Stimulated activated effector memory CD8-positive, alpha-beta T cell treated with anti-CD3 and anti-CD28 coated beads, Interleukin-12 subunit alpha, Interleukin-12 subunit beta, amount 100 ng/mL, for 72 hours (primary cell): ENCODE measurements around the gene TMEM238.

ENCODE experiments used
- ATAC-seq: fragments of 150-1000 bp; cut with Tn5 transposase; 2 replicates; pipeline ENCODE4 v1.10.0; 2021
- DNase-seq, 2 donors: peaks; one replicate each; pipeline ENCODE4 v3.0.0; 2021 to 2022; ENCODE audit warnings: low spot score in 2 of 2
- H3K27ac Mint-ChIP-seq: one replicate; pipeline ENCODE4 v1.8.0; 2022; ENCODE audit warnings: mild to moderate bottlenecking, mixed read lengths
- H3K36me3 Mint-ChIP-seq: one replicate; pipeline ENCODE4 v1.8.0; 2022; ENCODE audit warnings: mild to moderate bottlenecking, mixed read lengths
- H3K4me1 Mint-ChIP-seq: one replicate; pipeline ENCODE4 v1.8.0; 2022; ENCODE audit warnings: mixed read lengths
- H3K4me3 Mint-ChIP-seq: one replicate; pipeline ENCODE4 v1.8.0; 2022; ENCODE audit warnings: mild to moderate bottlenecking, mixed read lengths
- H3K9me3 Mint-ChIP-seq: one replicate; pipeline ENCODE4 v1.8.0; 2022; ENCODE audit warnings: mixed read lengths

The TMEM238 gene

DNA sequence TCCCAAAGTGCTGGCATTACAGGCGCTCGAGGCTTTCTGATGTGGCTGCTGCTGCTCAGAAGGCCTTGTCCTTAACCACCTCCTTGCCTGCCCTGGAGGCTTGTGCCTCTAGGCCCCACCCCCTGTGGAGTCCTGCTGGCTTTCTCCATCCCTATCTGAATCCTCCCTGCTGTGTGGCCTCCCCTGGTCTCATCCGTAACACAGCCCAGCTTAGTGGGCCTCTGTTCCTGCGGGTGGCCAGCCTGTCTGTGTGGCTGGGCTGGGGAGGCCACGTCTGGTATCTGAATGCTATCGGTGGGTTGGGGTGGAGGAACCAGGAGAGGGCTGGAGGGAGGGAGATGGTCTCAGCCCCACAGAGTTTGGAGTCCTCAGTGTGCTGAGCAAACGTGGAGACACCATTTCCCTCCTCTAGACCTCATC lies 6.4 kb upstream of the TMEM238 start:
- H3K4me3 Mint-ChIP-seq = no peak overlapping the region
- peak overlapping the region; percentile 100 for H3K27ac Mint-ChIP-seq
- ATAC-seq (no peak), DNase-seq (no peak)
- no peaks in the 10 kb centered on the region for H3K9me3 Mint-ChIP-seq
- peaks cover 54% of the 10 kb centered on the region for H3K4me1 Mint-ChIP-seq
- peaks cover 80% of the 10 kb centered on the region for H3K36me3 Mint-ChIP-seq

- Mint-ChIP-seq H3K9me3 (no peaks in the 10 kb centered on the region), H3K36me3 (peaks cover 84% of the 10 kb centered on the region), H3K27ac (peak overlapping the region; percentile 100), H3K4me3 (peak overlapping the region; percentile 99), H3K4me1 (peaks cover 59% of the 10 kb centered on the region)
- no peak for DNase-seq
- no peak for ATAC-seq
Measured at GRCh38 chr19:55389386-55390317, 5.6 kb upstream of the TMEM238 start.

DNA sequence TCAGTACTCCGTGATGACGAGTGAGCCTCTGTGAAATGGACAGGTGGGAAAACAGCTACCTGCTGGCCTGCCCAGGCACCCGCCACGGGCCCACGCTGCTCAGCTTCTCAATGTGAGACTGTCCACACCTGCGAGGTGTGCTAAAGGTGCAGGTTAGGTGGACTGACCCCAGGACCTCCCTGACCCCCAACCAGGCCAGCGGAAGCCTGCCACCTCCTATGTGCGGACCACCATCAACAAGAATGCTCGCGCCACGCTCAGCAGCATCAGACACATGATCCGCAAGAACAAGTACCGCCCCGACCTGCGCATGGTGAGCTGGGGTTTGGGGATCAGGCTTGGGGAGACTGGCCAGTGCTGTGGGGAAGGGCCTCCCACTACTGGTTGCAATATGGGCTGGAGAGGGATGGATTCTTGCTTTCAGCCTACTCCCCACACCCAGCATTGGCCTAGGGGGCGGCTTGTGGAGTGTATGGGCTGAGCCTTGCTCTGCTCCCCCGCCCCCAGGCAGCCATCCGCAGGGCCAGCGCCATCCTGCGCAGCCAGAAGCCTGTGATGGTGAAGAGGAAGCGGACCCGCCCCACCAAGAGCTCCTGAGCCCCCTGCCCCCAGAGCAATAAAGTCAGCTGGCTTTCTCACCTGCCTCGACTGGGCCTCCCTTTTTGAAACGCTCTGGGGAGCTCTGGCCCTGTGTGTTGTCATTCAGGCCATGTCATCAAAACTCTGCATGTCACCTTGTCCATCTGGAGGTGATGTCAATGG lies 3.8 kb upstream of the TMEM238 start:
- H3K4me3 Mint-ChIP-seq = peak overlapping the region; percentile 99
- peak overlapping the region; percentile 100 for H3K27ac Mint-ChIP-seq
- ATAC-seq = no peak
- no peak for DNase-seq
- H3K4me1 Mint-ChIP-seq = peaks cover 68% of the 10 kb centered on the region
- H3K36me3 Mint-ChIP-seq = peaks cover 78% of the 10 kb centered on the region
- H3K9me3 Mint-ChIP-seq = no peaks in the 10 kb centered on the region

GRCh38 chr19:55386493-55386971 lies 2.4 kb upstream of the TMEM238 start:
- Mint-ChIP-seq H3K27ac (peak overlapping the region; percentile 100), H3K36me3 (peaks cover 65% of the 10 kb centered on the region), H3K4me3 (peak overlapping the region; percentile 99), H3K4me1 (peaks cover 82% of the 10 kb centered on the region), H3K9me3 (no peaks in the 10 kb centered on the region)
- ATAC-seq = no peak
- DNase-seq = no peak

DNA sequence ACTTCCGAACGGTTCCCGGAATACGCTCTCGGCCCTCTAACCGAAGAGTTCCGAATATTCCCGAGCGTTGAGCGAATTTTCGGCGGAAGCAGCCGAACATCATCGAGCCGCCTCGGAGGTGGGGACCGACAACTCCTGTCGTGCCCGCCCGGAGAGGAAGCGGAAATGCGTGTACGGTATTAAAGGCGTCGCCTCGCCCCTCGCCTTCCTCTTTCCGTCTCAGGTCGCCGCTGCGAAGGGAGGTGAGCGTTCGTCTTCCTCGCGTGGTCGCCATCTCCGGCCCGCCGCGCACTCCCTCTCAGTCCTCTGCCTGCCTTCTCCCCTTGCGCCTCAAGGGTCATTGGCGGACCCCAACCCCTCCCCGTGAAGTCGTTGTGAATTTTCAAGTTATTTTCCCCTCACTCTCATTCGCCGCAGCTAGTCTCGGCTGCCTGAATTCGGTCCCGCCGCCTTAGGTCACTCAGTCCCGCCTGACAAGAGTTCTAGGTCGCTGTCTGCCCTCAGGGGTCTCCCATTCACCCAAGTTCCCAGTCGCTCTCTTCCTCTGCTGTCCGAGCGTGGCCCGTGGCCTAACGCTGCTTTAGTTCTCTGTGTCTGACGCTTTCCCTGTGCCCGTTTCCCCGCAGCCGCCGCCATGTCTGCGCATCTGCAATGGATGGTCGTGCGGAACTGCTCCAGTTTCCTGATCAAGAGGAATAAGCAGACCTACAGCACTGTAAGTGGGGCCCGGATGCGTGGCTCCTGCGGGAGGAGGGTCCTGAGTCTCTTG lies 1.8 kb upstream of the TMEM238 start, which contains the start of gene RPL28:
TSS of gene RPL28 (plus strand) at position 209 of the 769 bp plus-strand sequence. CDS start at position 635, 426 bp downstream.
- Mint-ChIP-seq H3K9me3 (no peaks in the 10 kb centered on the region), H3K4me3 (peak within 1 kb of the TSS; percentile 99), H3K36me3 (peaks cover 59% of the 10 kb centered on the region), H3K27ac (peak within 1 kb of the TSS; percentile 100), H3K4me1 (peaks cover 84% of the 10 kb centered on the region)
- peak; percentile 84 for ATAC-seq
- DNase-seq = peak; percentile 98 to 100

DNA sequence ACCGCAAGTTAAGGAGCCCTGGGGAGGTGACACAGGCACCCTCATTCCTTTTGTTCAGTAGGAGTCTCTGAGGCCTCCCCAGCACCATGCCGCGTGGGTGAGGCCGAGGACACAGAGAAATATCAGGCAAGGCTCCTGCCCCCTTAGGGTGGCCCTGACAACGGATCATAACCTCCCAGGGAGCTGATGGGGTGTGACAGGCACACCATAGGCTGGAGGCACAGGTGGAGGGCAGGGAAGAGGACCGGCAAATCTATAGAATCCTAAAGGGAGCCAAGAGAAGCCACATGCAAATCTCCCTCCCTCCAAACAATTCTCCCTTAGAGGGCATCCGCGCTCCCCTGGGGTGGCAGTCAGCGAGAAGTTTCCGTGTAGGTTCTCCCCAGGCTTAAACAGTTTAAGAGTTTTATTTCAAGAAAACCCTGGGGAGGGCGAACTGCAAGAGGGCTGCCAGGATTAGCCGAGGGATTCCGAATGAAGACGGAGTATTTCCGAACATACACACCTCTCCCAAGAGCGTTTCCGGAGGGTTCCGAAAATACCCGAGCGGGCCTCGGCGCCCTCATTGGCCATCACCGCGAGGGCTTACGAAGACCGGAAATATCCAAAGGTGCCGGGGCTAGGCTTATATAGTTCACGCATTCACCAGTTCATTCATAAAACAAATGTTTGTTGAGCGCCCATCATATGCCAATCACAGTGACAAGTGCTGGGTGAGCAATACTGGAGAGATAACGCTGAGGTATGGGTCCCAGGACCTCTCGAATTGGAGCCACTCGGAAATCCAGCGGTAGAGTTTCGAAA lies 1.0 kb upstream of the TMEM238 start:
- peak overlapping the region; percentile 100 for H3K27ac Mint-ChIP-seq
- H3K9me3 Mint-ChIP-seq = no peaks in the 10 kb centered on the region
- H3K4me1 Mint-ChIP-seq = peaks cover 77% of the 10 kb centered on the region
- peak; percentile 84 for ATAC-seq
- H3K4me3 Mint-ChIP-seq = peak overlapping the region; percentile 99
- H3K36me3 Mint-ChIP-seq = peaks cover 51% of the 10 kb centered on the region
- DNase-seq = peak; percentile 89 to 98

DNA sequence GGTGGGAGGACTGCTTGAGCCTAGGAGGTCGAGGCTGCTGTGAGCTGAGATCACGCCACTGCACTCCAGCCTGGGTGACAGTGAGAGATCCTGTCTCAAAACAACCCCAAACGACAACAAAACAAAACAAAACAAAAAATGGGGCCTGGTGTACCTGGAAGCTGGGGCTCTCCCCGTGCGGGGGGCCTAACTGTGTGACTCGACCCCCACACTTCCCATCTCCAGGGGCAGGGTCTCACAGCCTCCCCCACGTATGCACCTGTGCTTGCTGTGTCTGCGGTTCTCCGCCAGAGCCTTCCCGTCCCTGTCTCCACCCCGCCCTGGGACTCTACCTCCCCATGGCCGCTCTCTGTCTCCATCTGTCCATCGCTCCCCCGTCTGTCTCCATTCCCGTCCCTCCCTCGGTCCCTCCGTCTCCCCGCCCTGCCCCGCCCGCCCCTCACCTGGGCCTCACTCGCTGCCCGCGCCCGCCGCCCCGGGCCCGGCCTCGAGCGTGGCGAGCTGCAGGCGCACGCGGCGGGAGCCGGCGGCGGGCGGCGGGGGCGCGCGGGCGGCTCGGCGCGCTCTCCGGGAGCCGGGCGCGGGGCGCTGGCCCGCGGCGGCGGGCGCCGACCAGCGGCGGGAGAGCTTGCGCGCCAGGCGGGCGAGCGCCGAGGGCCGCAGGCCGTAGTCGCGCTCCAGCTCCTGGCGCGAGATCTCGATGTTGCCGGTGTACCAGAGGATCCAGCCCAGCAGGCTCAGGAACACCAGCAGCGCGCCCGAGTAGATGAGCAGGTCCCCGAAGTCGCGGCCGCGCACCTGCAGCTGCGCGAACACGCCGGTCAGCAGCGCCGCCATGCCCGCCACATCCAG lies 587 bp downstream of the TMEM238 start:
- Mint-ChIP-seq H3K9me3 (no peaks in the 10 kb centered on the region), H3K27ac (peak overlapping the region; percentile 100), H3K4me3 (peak overlapping the region; percentile 99), H3K36me3 (peaks cover 41% of the 10 kb centered on the region), H3K4me1 (peaks cover 67% of the 10 kb centered on the region)
- peak; percentile 19 for ATAC-seq
- DNase-seq = peak; percentile 41 to 77

GRCh38 chr19:55382522-55383054 lies 1.5 kb downstream of the TMEM238 start:
- DNase-seq (no peak), ATAC-seq (no peak)
- H3K36me3 Mint-ChIP-seq = peaks cover 32% of the 10 kb centered on the region
- H3K9me3 Mint-ChIP-seq = no peaks in the 10 kb centered on the region
- H3K4me1 Mint-ChIP-seq = peaks cover 58% of the 10 kb centered on the region
- H3K27ac Mint-ChIP-seq = peak overlapping the region; percentile 100
- peak overlapping the region; percentile 99 for H3K4me3 Mint-ChIP-seq

DNA sequence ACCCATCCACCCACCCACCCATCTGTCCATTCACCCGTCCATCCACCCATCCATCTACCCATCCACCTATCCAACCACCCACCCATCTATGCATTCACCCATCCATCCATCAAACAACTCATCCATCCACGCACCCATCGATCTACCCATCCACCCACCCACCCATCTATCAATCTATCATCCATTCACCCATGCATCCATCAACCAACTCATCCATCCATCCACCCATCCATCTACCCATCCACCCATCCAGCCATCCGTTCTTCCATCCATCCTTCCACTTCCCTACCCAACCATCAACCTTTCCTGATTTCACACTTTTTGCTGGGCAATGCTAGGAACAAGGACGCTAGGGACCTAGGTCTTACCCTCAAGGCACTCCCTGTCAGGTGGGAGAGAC lies 2.1 kb downstream of the TMEM238 start:
- H3K4me1 Mint-ChIP-seq = peaks cover 52% of the 10 kb centered on the region
- H3K36me3 Mint-ChIP-seq = peaks cover 26% of the 10 kb centered on the region
- peak overlapping the region; percentile 100 for H3K27ac Mint-ChIP-seq
- peak overlapping the region; percentile 99 for H3K4me3 Mint-ChIP-seq
- ATAC-seq (no peak), DNase-seq (no peak)
- no peaks in the 10 kb centered on the region for H3K9me3 Mint-ChIP-seq

- peaks cover 28% of the 10 kb centered on the region for H3K4me1 Mint-ChIP-seq
- H3K4me3 Mint-ChIP-seq = no peak overlapping the region
- H3K9me3 Mint-ChIP-seq = no peaks in the 10 kb centered on the region
- ATAC-seq (no peak), DNase-seq (no peak)
- H3K36me3 Mint-ChIP-seq = peaks cover 6% of the 10 kb centered on the region
- no peak overlapping the region for H3K27ac Mint-ChIP-seq
Measured at GRCh38 chr19:55379174-55379573, 4.9 kb downstream of the TMEM238 start.

DNA sequence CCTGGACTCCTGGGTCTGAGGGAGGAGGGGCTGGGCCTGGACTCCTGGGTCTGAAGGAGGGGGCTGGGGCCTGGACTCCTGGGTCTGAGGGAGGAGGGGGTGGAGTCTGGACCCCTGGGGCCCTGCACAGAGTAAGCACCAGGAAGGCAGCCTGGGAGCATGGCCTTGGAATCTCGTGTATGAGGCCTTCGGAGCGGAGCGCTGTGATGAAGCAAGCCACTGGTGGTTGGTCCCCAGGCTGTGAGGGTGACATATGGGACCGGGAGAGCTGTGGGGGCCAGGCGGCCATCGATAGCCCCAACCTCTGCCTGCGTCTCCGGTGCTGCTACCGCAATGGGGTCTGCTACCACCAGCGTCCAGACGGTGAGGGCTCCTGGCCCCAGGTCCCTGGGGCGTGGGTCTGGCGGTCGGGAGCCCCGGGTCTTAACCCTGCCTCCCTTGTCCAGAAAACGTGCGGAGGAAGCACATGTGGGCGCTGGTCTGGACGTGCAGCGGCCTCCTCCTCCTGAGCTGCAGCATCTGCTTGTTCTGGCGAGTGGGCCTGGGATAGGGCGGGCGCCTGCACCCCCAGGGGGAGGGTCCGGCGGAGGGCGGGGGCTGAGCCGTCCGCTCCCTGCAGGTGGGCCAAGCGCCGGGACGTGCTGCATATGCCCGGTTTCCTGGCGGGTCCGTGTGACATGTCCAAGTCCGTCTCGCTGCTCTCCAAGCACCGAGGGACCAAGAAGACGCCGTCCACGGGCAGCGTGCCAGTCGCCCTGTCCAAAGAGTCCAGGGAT lies 6.5 kb downstream of the TMEM238 start:
- Mint-ChIP-seq H3K27ac (no peak overlapping the region), H3K4me1 (peaks cover 27% of the 10 kb centered on the region), H3K9me3 (no peaks in the 10 kb centered on the region), H3K4me3 (no peak overlapping the region), H3K36me3 (peaks cover 6% of the 10 kb centered on the region)
- DNase-seq = no peak
- ATAC-seq = no peak

- Mint-ChIP-seq H3K4me3 (no peak within 1 kb of the TSS), H3K27ac (no peak within 1 kb of the TSS), H3K9me3 (no peaks in the 10 kb centered on the region), H3K4me1 (peaks cover 15% of the 10 kb centered on the region), H3K36me3 (peaks cover 6% of the 10 kb centered on the region)
- ATAC-seq (no peak), DNase-seq (no peak)
Measured at GRCh38 chr19:55376241-55376933, 7.7 kb downstream of the TMEM238 start, which contains the start of gene TMEM190. TMEM190 (plus strand) TSS chr19:55376826; CDS start chr19:55376854, 28 bp downstream.
